T-helper 22 cell (primary cell): ENCODE data around the gene LMNA.
"Not testable (repeated sequence)": the region's sequence is repeated elsewhere in the genome, so short reads cannot be mapped to it uniquely, and the experiment has no call there.

Experiments used
- DNase-seq: peaks from one replicate; pipeline ENCODE4 v3.0.0-alpha.2; 2020; ENCODE audit warnings: low read depth

The LMNA gene

GRCh38 chr1:156164125-156164831 lies 49.8 kb downstream of the LMNA start:
- no peak for DNase-seq

- no peak for DNase-seq
These were observed 50.6 kb downstream of the LMNA start for GRCh38 chr1:156165083-156165482.

- DNase-seq, result no peak
These were observed 53.0 kb downstream of the LMNA start for GRCh38 chr1:156167536-156167935.

- DNase-seq, result no peak
These were observed 58.4 kb downstream of the LMNA start for GRCh38 chr1:156172696-156173470.

- DNase-seq, result no peak
These were observed 62.2 kb downstream of the LMNA start for GRCh38 chr1:156176610-156177210.

- DNase-seq, result no peak
These were observed 63.6 kb downstream of the LMNA start for GRCh38 chr1:156177919-156178654.

GRCh38 chr1:156180471-156180870 lies 66.0 kb downstream of the LMNA start:
- DNase-seq, result no peak

GRCh38 chr1:156181391-156181924 lies 66.9 kb downstream of the LMNA start:
- DNase-seq, result not testable (repeated sequence)

GRCh38 chr1:156182010-156182779 lies 67.7 kb downstream of the LMNA start:
- DNase-seq, result not testable (repeated sequence)

- DNase-seq, result not testable (repeated sequence)
These were observed 72.1 kb downstream of the LMNA start for GRCh38 chr1:156186347-156187177.
